GM19467 (cell line): ENCODE data around the gene PSTPIP1.

Experiments
- ATAC-seq: cut with Tn5 transposase; IDR thresholded peaks from one replicate; pipeline ENCODE4 v1.9.1; 2021; ENCODE audit warnings: mild to moderate bottlenecking, moderate library complexity; ENCODE audit not compliant: unreplicated experiment

The PSTPIP1 gene

DNA sequence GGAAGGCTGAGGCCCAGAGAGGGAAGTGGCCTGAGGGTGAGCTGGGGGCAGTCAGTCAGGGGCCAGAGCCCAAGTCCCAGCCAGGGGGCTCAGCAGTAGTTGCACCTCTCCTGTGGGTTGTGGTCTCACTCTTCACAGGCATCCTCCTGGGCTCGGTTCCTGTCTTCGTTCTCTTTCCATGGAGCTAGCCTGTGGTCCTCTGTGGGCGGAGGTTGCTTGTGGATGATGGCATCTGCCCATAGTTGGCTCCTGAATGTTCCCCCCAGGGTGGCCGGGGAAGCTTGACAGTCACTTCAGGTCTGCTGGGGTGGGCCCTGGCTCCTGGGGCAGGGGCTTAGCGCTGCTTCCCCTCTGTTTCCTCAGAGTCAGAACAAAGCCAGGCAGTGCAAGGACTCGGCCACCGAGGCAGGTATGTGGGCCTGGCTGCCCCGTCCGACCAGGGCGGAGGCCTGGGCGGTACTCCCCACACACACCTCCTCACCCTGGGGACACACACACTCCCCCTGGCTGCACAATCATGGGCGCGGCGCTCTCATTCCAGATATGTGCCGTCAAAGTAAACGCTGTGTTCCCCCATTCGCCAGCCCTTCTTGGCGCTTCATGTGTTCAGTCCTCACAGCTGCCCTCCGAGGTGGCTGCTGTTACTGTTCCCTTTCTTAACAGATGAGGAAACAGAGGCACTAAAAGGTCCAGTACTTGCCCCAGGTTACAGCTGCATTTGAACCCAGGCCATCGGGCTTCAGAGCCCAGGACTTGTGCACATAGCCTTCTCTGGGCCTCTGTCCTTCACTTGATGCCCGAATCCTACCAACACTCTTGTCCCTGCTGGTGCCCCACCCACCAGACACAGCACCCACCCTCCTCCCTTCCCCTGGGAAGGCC, 34.5 kb downstream of the PSTPIP1 start:
- no peak for ATAC-seq

GRCh38 chr15:77030048-77030927, 35.4 kb downstream of the PSTPIP1 start:
- ATAC-seq = no peak

- no peak for ATAC-seq
Observed at GRCh38 chr15:77030928-77031375, 36.0 kb downstream of the PSTPIP1 start.

- no peak for ATAC-seq
Observed at GRCh38 chr15:77031376-77032050, 36.6 kb downstream of the PSTPIP1 start.

GRCh38 chr15:77032052-77032646, 37.2 kb downstream of the PSTPIP1 start:
- no peak for ATAC-seq

DNA sequence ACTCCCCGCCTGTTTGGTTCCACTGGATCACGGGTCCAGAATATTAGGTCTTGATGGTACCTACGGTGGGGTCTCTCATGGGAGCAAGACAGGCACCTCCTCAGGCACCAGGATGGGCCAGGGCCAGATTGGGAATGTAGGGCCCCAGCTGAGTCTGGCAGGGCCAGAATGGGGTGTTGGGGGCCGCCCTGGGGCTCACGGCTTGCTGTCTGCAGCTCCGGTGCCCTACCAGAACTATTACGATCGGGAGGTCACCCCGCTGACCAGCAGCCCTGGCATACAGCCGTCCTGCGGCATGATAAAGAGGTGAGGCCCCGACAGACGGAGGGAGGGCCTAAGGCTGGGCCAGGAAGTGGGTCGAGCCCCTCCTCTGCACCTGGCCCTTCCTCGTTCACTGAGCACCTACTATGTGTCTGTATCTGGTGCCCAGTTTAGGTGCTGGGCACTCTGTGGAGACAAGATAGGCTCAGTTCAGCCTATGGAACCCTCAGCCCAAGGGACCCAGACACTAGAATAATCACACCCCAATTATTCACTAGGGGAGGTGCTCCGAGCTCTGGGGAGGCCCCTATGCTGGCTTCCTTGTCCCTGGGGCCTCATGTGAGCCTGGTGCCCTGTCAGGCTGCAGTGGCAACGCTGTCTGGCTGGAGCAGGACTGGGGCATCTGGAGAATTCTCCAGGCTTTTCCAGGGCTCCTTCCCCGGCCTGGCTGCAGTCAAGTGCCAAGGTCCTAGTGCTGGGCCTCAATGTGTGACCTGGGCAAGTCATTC, 37.9 kb downstream of the PSTPIP1 start:
- no peak for ATAC-seq

DNA sequence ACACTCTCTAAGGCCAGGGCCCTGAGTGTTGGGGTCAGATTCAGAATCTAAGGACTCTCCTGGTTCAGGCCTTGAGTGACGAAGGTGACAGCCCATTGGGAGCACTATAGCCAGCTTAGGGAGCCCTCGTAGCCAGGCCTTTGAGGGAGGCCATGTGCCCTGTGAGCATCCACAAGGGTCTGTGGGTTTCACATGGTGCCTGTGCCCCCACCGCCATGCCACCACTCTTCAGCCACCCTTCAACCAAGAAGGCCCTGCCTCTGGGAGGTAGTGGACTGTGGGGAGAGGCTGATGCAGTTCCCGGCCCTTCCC, 38.4 kb downstream of the PSTPIP1 start:
- no peak for ATAC-seq

DNA sequence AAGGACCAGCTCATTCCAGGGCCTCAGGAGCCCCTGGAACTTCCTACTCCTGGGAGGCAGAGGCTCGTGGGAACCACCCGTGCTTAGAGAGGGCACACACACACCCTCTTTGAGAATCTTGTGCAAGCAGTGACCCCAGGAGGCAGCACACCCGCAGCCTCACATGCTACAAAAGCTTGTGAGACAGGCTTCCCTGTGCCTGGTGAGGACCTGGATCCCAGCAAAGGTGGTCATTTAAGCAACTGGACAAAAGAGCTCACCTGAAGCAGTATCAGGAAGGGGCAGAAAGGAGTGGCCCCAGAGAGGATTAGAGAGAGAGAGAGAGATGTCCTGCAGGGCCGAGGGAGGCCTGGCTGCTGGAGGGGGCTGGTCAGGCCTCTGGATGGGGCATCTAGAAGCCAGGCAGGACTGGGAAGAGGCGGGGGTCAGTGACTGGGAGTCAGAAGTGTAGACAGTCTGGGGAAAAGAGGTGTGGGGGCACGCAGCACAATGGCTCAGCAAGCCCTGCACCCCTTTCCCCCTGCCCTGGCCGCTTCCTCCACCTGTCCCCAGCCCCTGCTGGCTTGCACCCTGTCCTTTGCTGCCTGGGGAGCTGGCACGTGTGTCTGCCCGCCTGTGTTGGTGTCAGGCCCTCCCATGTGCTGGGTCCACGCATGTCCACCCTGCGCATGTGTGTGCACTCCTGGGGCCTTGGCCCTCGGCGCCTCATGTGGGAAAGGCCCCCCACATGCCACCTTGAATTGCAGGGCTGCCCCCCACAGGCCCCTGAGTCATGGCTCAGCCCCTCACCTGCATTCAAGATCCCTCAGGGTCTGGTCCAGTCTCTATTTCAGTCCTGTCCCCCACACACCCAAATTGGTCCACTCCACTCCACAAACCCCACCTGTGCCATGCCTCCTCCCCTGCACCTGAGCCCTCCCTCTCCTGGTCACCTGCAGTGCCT, 39.1 kb downstream of the PSTPIP1 start:
- no peak for ATAC-seq

- ATAC-seq = no peak
Observed at GRCh38 chr15:77034695-77035489, 40.0 kb downstream of the PSTPIP1 start.

DNA sequence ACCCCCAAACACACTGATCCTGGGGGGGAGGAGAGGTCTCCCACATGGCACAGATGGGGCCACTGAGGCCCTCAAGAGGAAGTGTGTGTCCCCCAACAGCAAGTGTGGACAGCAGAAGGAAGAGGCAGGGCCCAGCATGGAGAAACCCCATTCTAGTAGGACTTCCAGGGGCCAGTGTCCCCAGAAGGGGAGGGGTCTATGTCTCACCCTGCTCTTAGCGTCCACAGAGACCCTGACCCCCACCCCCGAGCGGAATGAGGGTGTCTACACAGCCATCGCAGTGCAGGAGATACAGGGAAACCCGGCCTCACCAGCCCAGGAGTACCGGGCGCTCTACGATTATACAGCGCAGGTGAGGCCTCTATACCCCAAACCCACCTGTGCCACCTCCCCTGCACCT, 40.7 kb downstream of the PSTPIP1 start:
- ATAC-seq = no peak

DNA sequence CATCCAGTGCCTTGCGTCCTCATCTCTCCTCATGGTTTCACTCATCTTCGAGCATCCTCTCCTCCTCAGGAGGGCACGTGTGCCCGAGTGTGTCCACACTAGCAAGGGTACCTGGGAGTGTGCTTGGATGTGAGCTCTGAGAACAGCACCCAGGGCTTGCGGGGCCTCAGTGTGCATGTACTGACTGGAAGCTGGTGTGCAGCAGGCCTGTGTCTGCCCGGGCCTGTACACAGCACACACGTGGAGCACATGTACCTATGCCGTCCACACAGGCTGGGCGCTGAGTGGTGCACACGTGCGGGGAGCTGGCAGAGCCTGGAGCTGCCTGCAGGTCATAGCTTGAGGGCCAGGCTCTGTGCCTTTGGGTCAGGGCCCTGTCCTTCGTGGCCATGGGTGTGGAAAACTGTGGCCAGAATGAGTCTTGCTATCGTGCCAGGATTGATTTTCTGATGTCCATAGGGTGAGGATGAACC, 41.1 kb downstream of the PSTPIP1 start:
- no peak for ATAC-seq

DNA sequence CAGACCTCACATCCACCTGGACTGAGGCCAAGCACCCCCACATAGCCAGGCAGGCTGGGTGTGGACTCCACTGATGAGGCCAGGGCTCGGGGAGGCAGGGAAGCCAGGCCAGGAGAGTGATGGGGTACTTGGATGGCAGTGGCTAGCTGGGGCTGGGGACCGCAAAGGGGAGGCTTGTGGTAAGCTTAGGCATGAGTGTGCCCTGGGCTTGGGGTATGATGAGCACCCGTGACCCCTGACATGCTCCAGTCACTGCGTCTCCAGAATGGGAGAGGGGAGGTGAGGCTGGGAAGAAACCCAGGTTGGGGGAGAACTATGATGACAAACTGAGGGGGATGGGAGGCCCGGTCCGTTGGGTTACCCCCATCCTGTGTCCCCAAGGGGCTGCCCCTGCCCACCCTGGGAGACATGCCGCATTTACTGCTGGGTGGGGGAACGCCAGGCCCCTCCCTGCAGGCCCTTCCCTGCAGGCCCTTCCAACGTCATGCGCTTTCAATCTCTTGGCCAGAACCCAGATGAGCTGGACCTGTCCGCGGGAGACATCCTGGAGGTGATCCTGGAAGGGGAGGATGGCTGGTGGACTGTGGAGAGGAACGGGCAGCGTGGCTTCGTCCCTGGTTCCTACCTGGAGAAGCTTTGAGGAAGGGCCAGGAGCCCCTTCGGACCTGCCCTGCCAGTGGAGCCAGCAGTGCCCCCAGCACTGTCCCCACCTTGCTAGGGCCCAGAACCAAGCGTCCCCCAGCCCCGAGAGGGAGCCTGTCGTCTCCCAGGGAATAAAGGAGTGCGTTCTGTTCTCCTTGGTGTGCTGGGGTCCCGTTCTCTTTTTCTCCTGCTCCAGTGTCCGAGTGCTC, 41.8 kb downstream of the PSTPIP1 start:
- no peak for ATAC-seq

- ATAC-seq = no peak
Observed at GRCh38 chr15:77037388-77038209, 42.7 kb downstream of the PSTPIP1 start.

- ATAC-seq = no peak
Observed at GRCh38 chr15:77038312-77039216, 43.6 kb downstream of the PSTPIP1 start.

GRCh38 chr15:77039217-77039533, 44.2 kb downstream of the PSTPIP1 start:
- ATAC-seq = no peak

GRCh38 chr15:77039848-77040247, 44.9 kb downstream of the PSTPIP1 start:
- ATAC-seq = no peak
